Measurements from ENCODE around the gene FOXD4L6.
"Not testable (repeated sequence)": the region's sequence is repeated elsewhere in the genome, so short reads cannot be mapped to it uniquely, and the experiment has no call there.

- not testable (repeated sequence) for TF ChIP-seq CTCF (conservative IDR thresholded peaks at IDR 0.05; ENCODE audit: low read depth, low read length); EZH2 (IDR thresholded peaks at IDR 0.05; ENCODE audit: low read length, unreplicated experiment)
Observed at GRCh38 chr9:41100508-41100907, 28.0 kb downstream of the FOXD4L6 start.
